Loucy (cell line): ENCODE measurements around the gene SPTB.

Experiments
- H2AFZ ChIP-seq: fragments of 200-600 bp; sonication (generic); 2 replicates; pipeline ENCODE4 v1.6.0; 2016; ENCODE audit warnings: antibody characterized with exemption, mild to moderate bottlenecking, low read length, moderate library complexity
- H3F3A ChIP-seq: fragments of 200-600 bp; 2 replicates; pipeline ENCODE4 v1.6.0; 2016; ENCODE audit warnings: antibody characterized with exemption, low read depth, mild to moderate bottlenecking
- H3K27me3 ChIP-seq: fragments of 200-600 bp; sonication (generic); 2 replicates; pipeline ENCODE4 v1.6.1; 2014; ENCODE audit warnings: low read length, mild to moderate bottlenecking; ENCODE audit not compliant: insufficient read depth, poor library complexity, severe bottlenecking
- H3K36me3 ChIP-seq: fragments of 200-600 bp; sonication (generic); 2 replicates; pipeline ENCODE4 v1.6.1; 2016; ENCODE audit warnings: low read length; ENCODE audit not compliant: insufficient read depth
- H3K4me1 ChIP-seq: fragments of 200-600 bp; sonication (generic); 2 replicates; pipeline ENCODE4 v1.5.1; 2014; ENCODE audit warnings: low read length, mild to moderate bottlenecking; ENCODE audit not compliant: insufficient read depth, poor library complexity, severe bottlenecking
- H3K4me2 ChIP-seq: fragments of 200-600 bp; sonication (generic); 2 replicates; pipeline ENCODE4 v1.6.0; 2014; ENCODE audit warnings: antibody characterized with exemption, low read length, low read depth, mild to moderate bottlenecking; ENCODE audit not compliant: poor library complexity, severe bottlenecking
- H3K4me3 ChIP-seq: fragments of 200-600 bp; sonication (generic); 2 replicates; pipeline ENCODE4 v1.5.1; 2014; ENCODE audit warnings: low read length, mild to moderate bottlenecking, mixed read lengths; ENCODE audit not compliant: poor library complexity, severe bottlenecking
- H3K79me2 ChIP-seq: fragments of 200-600 bp; sonication (generic); 2 replicates; pipeline ENCODE4 v1.6.1; 2014; ENCODE audit warnings: low read length; ENCODE audit not compliant: insufficient read depth
- H3K9ac ChIP-seq: fragments of 200-600 bp; sonication (generic); 2 replicates; pipeline ENCODE4 v1.6.0; 2014; ENCODE audit warnings: mild to moderate bottlenecking, low read depth, low read length, moderate library complexity; ENCODE audit not compliant: poor library complexity, severe bottlenecking
- H3K9me2 ChIP-seq: fragments of 200-600 bp; sonication (generic); replicated peaks from 2 replicates; pipeline ENCODE4 v1.6.1; 2016; ENCODE audit warnings: low read depth, low read length, mixed read lengths
- H3K9me3 ChIP-seq: fragments of 200-600 bp; sonication (generic); 2 replicates; pipeline ENCODE4 v1.6.1; 2014; ENCODE audit warnings: mild to moderate bottlenecking, antibody characterized with exemption, low read length, low read depth; ENCODE audit not compliant: insufficient read depth
- H4K20me1 ChIP-seq: fragments of 200-600 bp; sonication (generic); 2 replicates; pipeline ENCODE4 v1.6.0; 2014; ENCODE audit warnings: antibody characterized with exemption, low read length, mild to moderate bottlenecking; ENCODE audit not compliant: insufficient read depth, poor library complexity, severe bottlenecking
- EZH2phosphoT487 ChIP-seq: fragments of 200-600 bp; IDR thresholded peaks from 2 replicates; pipeline ENCODE4 v1.6.1; 2018; ENCODE audit warnings: antibody characterized with exemption, mild to moderate bottlenecking, moderate library complexity, borderline replicate concordance
- TF ChIP-seq, protein P1 (sequence below): fragments of 200-600 bp; sonication (generic); conservative IDR thresholded peaks from 2 replicates; pipeline ENCODE4 v1.5.1; 2014; ENCODE audit warnings: mild to moderate bottlenecking, antibody characterized with exemption, low read length

The SPTB gene

DNA sequence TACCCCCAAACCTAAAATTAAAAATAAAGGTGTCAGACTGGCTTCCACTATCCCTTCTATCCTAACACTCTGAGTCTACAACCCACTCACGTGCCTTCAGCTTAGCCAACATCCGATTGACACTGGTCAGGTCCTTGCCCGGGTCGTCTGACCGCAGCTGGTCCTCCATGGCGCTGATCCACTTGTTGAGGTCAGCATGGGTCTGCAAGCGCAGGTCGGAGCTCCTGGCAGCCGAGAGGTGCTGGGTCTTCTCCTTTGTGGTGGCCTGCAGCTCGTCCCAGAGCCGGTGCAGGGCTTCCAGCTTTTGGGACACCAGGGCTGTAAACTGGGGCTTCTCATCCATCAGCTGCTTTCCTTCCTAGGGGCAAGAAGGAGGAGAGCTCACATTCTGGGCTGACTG is 97.5 kb downstream of the SPTB start:
- Histone ChIP-seq H3K4me2 (no peak overlapping the region), H3K4me3 (no peak overlapping the region), H3K9me2 (no peaks in the 10 kb centered on the region), H3K9me3 (no peaks in the 10 kb centered on the region), H3K36me3 (no peaks in the 10 kb centered on the region), H4K20me1 (no peaks in the 10 kb centered on the region), H3K4me1 (no peaks in the 10 kb centered on the region), H3K9ac (no peak overlapping the region), H3F3A (no peaks in the 10 kb centered on the region), H3K79me2 (no peaks in the 10 kb centered on the region), H3K27me3 (no peaks in the 10 kb centered on the region), H2AFZ (no peak overlapping the region)
- TF ChIP-seq EZH2phosphoT487: no peak
- TF ChIP-seq, protein P1, sequence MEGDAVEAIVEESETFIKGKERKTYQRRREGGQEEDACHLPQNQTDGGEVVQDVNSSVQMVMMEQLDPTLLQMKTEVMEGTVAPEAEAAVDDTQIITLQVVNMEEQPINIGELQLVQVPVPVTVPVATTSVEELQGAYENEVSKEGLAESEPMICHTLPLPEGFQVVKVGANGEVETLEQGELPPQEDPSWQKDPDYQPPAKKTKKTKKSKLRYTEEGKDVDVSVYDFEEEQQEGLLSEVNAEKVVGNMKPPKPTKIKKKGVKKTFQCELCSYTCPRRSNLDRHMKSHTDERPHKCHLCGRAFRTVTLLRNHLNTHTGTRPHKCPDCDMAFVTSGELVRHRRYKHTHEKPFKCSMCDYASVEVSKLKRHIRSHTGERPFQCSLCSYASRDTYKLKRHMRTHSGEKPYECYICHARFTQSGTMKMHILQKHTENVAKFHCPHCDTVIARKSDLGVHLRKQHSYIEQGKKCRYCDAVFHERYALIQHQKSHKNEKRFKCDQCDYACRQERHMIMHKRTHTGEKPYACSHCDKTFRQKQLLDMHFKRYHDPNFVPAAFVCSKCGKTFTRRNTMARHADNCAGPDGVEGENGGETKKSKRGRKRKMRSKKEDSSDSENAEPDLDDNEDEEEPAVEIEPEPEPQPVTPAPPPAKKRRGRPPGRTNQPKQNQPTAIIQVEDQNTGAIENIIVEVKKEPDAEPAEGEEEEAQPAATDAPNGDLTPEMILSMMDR: no peak

DNA sequence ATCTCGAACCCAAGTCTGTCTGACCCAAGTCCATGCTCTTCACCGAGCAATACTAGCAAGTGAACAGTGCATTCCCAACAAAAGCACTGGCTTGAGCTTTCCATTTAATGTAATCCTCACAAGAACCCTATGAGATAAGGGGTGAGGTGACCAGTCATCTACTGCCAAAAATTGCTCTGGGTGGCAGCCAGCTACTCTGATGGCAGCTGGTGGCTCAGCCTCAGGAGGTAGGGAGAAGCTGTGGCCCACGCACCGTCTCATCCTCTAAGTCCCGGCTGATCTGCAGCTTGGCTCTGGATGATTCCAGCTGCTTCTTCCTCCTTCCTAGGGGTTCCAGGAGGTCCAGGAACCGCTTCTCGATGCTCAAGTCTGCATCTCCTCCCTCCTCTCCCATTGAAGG is 100.2 kb downstream of the SPTB start:
- Histone ChIP-seq H3K9ac (no peak overlapping the region), H3K36me3 (no peaks in the 10 kb centered on the region), H3F3A (no peaks in the 10 kb centered on the region), H3K27me3 (no peaks in the 10 kb centered on the region), H3K9me3 (no peaks in the 10 kb centered on the region), H3K4me2 (no peak overlapping the region), H3K9me2 (no peaks in the 10 kb centered on the region), H4K20me1 (no peaks in the 10 kb centered on the region), H3K79me2 (no peaks in the 10 kb centered on the region), H3K4me1 (no peaks in the 10 kb centered on the region), H2AFZ (no peak overlapping the region), H3K4me3 (no peak overlapping the region)
- TF ChIP-seq, protein P1: no peak
- no peak for TF ChIP-seq EZH2phosphoT487

DNA sequence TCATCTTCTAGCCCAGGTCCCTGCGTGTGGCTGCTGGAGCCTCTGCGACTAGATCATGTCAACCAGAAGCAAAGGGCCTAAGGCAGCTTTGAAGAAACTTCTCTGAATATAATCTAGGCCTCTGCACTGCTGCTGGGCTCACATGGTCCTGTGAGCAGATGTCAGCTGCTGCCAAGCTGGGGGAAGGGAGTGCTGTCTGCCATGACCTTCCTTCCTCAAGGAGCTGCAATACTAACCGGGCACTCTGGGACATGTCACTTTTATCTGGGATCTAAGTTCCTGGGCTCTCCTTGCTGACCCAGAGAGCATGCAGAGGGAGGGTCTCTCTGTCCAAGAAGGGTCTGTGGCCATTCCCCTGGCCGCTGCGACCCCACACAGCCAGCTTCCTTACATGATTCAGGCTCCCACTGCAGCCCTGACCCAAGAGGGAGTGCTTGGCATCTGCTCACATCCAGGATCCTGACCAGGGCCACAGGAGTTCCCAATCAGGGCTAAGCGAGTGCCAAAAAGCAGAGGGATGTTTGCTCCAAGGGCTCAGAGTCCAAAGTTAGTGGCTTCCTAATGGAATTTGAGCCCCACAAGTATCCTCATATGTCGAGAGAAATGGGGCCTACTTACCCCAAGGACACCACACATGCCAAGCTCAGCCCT is 101.5 kb downstream of the SPTB start:
- Histone ChIP-seq H3K4me1 (no peaks in the 10 kb centered on the region), H3K79me2 (no peaks in the 10 kb centered on the region), H3K9me3 (no peaks in the 10 kb centered on the region), H3K36me3 (no peaks in the 10 kb centered on the region), H3K4me3 (no peak overlapping the region), H3K4me2 (no peak overlapping the region), H4K20me1 (no peaks in the 10 kb centered on the region), H3F3A (no peaks in the 10 kb centered on the region), H2AFZ (no peak overlapping the region), H3K27me3 (no peaks in the 10 kb centered on the region), H3K9ac (no peak overlapping the region), H3K9me2 (no peaks in the 10 kb centered on the region)
- TF ChIP-seq, protein P1: no peak
- TF ChIP-seq EZH2phosphoT487: no peak
